ENCODE measurements around the gene PRSS12. TPM values are rescaled to one million over a fixed set of nuclear protein-coding genes. Genes with fewer than 3 reads are reported as not detected.
"Not testable (repeated sequence)": the region's sequence is repeated elsewhere in the genome, so short reads cannot be mapped to it uniquely, and the experiment has no call there.

The PRSS12 gene
- total RNA-seq (2013): 0.06 TPM
- polyA plus RNA-seq (not detected), polyA minus RNA-seq (not detected in 2 replicates), total RNA-seq (0.04 to 4.2 (median 0.20) reads per million in 11 experiments)

- H3K9me3 ChIP-seq (replicated peaks in 1 of 2; ENCODE audit: control insufficient read depth in 1 of 2, insufficient read depth in 1 of 2, low read length in 2 of 2): peaks cover 0 to 15% of the 10 kb centered on the region in 2 donors
- H3K4me1 ChIP-seq (ENCODE audit: control insufficient read depth in 1 of 2, insufficient read depth in 2 of 2, low read length in 2 of 2): peaks cover 10 to 16% of the 10 kb centered on the region in 2 donors
- peak; percentile 28 to 58 (median 44) for DNase-seq
- peaks cover 61 to 80% (median 74%) of the 10 kb centered on the region in 3 donors for H3K27me3 Mint-ChIP-seq (ENCODE audit: low read depth in 3 of 3)
- H3K9ac ChIP-seq (ENCODE audit: insufficient read depth, low read length, poor library complexity, severe bottlenecking): peak within 1 kb of the TSS; percentile 15
- H3K36me3 ChIP-seq (replicated peaks in 1 of 2; ENCODE audit: control insufficient read depth in 1 of 2, insufficient read depth in 2 of 2, low read length in 2 of 2): no peaks in the 10 kb centered on the region
- intact Hi-C loops (cut with micrococcal nuclease): loop anchor here in 1 of 2 donors (5.0 kb wide), 1 partner anchor 71 kb away; no protein-coding TSS in a partner anchor
- H2AFZ ChIP-seq (ENCODE audit: insufficient read depth, low read depth, low read length, poor library complexity, severe bottlenecking): peak within 1 kb of the TSS; percentile 53
- WGBS (ENCODE audit: insufficient coverage): 2% methylated on average over 46 of the region's 59 CpGs
- H3K4me1 Mint-ChIP-seq: peaks cover 12% of the 10 kb centered on the region
- no peak within 1 kb of the TSS for H3K27ac ChIP-seq (ENCODE audit: low read depth in 1 of 2, low read length in 2 of 2)
- no peaks in the 10 kb centered on the region for H4K20me1 ChIP-seq (ENCODE audit: insufficient read depth, low read length)
- H3K36me3 Mint-ChIP-seq: peaks cover 0 to 14% of the 10 kb centered on the region in 2 donors
- peak within 1 kb of the TSS in 2 of 3 experiments; percentile 24 to 59 for H3K4me3 ChIP-seq (replicated peaks in 1 of 3; ENCODE audit: low read depth in 2 of 3, low read length in 3 of 3)
- peaks cover 0 to 9% (median 5%) of the 10 kb centered on the region in 7 donors for H3K9me3 Mint-ChIP-seq
- H3K4me3 Mint-ChIP-seq: peak within 1 kb of the TSS; percentile 61 to 88
- H3K27ac Mint-ChIP-seq: peak within 1 kb of the TSS in 2 of 7 donors; percentile 4 to 41
- TF ChIP-seq CTCF (IDR thresholded peaks at IDR 0.05): peak; percentile 86
- peak within 1 kb of the TSS; percentile 71 for H3K4me2 ChIP-seq (replicated peaks; ENCODE audit: extremely low read depth, low read length, poor library complexity, severe bottlenecking)
- peaks cover 40 to 63% of the 10 kb centered on the region in 2 donors for H3K27me3 ChIP-seq (ENCODE audit: control insufficient read depth in 2 of 2, insufficient read depth in 2 of 2, low read length in 2 of 2)
- no peaks in the 10 kb centered on the region for H3K79me2 ChIP-seq (ENCODE audit: insufficient read depth, low read length)
Measured at GRCh38 chr4:118352843-118353533, at the start of gene PRSS12. Gene PRSS12 (minus strand): TSS chr4:118353003. CDS start chr4:118352720, 283 bp downstream.

- no peak overlapping the region for H2AFZ ChIP-seq (ENCODE audit: insufficient read depth, low read depth, low read length, poor library complexity, severe bottlenecking)
Measured at GRCh38 chr4:118400356-118400755, 47.6 kb upstream of the PRSS12 start.

GRCh38 chr4:118399883-118400282, 47.1 kb upstream of the PRSS12 start:
- H2AFZ ChIP-seq (ENCODE audit: insufficient read depth, low read depth, low read length, poor library complexity, severe bottlenecking); H3K27ac ChIP-seq (ENCODE audit: low read depth in 1 of 2, low read length in 2 of 2); H3K27me3 Mint-ChIP-seq (ENCODE audit: low read depth in 3 of 3); H3K4me3 Mint-ChIP-seq; H3K79me2 ChIP-seq (ENCODE audit: insufficient read depth, low read length); H3K27me3 ChIP-seq (ENCODE audit: control insufficient read depth in 2 of 2, insufficient read depth in 2 of 2, low read length in 2 of 2); H3K9me3 ChIP-seq (replicated peaks in 1 of 2; ENCODE audit: control insufficient read depth in 1 of 2, insufficient read depth in 1 of 2, low read length in 2 of 2); H4K20me1 ChIP-seq (ENCODE audit: insufficient read depth, low read length); H3K36me3 ChIP-seq (replicated peaks in 1 of 2; ENCODE audit: control insufficient read depth in 1 of 2, insufficient read depth in 2 of 2, low read length in 2 of 2); DNase-seq; H3K4me1 ChIP-seq (ENCODE audit: control insufficient read depth in 1 of 2, insufficient read depth in 2 of 2, low read length in 2 of 2); intact Hi-C loops (cut with micrococcal nuclease); H3K9ac ChIP-seq (ENCODE audit: insufficient read depth, low read length, poor library complexity, severe bottlenecking); H3K4me2 ChIP-seq (replicated peaks; ENCODE audit: extremely low read depth, low read length, poor library complexity, severe bottlenecking); H3K36me3 Mint-ChIP-seq; H3K27ac Mint-ChIP-seq; H3K9me3 Mint-ChIP-seq; H3K4me3 ChIP-seq (replicated peaks in 1 of 3; ENCODE audit: low read depth in 2 of 3, low read length in 3 of 3): not testable (repeated sequence)
- WGBS (ENCODE audit: insufficient coverage): 80% methylated on average over 1 of the region's 4 CpGs
- H3K4me1 Mint-ChIP-seq: peaks cover 20% of the 10 kb centered on the region

More at GRCh38 chr4:118400356-118400755, 47.6 kb upstream of the PRSS12 start:
- no peak overlapping the region for H3K27ac Mint-ChIP-seq
- peaks cover 20% of the 10 kb centered on the region for H3K4me1 Mint-ChIP-seq
- no peak for TF ChIP-seq CTCF (IDR thresholded peaks at IDR 0.05)
- Histone ChIP-seq H3K4me3 (replicated peaks in 1 of 3; ENCODE audit: low read depth in 2 of 3, low read length in 3 of 3) (no peak overlapping the region), H3K36me3 (replicated peaks in 1 of 2; ENCODE audit: control insufficient read depth in 1 of 2, insufficient read depth in 2 of 2, low read length in 2 of 2) (no peaks in the 10 kb centered on the region), H3K27ac (ENCODE audit: low read depth in 1 of 2, low read length in 2 of 2) (no peak overlapping the region), H3K4me1 (ENCODE audit: control insufficient read depth in 1 of 2, insufficient read depth in 2 of 2, low read length in 2 of 2) (no peaks in the 10 kb centered on the region), H3K79me2 (ENCODE audit: insufficient read depth, low read length) (no peaks in the 10 kb centered on the region), H3K27me3 (ENCODE audit: control insufficient read depth in 2 of 2, insufficient read depth in 2 of 2, low read length in 2 of 2) (no peaks in the 10 kb centered on the region), H4K20me1 (ENCODE audit: insufficient read depth, low read length) (no peaks in the 10 kb centered on the region), H3K4me2 (replicated peaks; ENCODE audit: extremely low read depth, low read length, poor library complexity, severe bottlenecking) (no peak overlapping the region), H3K9ac (ENCODE audit: insufficient read depth, low read length, poor library complexity, severe bottlenecking) (no peak overlapping the region), H3K9me3 (replicated peaks in 1 of 2; ENCODE audit: control insufficient read depth in 1 of 2, insufficient read depth in 1 of 2, low read length in 2 of 2) (peaks cover 0 to 3% of the 10 kb centered on the region in 2 donors)
- peaks cover 0 to 11% (median 7%) of the 10 kb centered on the region in 7 donors for H3K9me3 Mint-ChIP-seq
- intact Hi-C loops (cut with micrococcal nuclease): no loop called here
- H3K36me3 Mint-ChIP-seq: no peaks in the 10 kb centered on the region
- H3K27me3 Mint-ChIP-seq (ENCODE audit: low read depth in 3 of 3): peaks cover 0 to 9% (median 4%) of the 10 kb centered on the region in 3 donors
- DNase-seq: no peak
- WGBS (ENCODE audit: insufficient coverage): 20% methylated on average over 3 of the region's 3 CpGs
- no peak overlapping the region for H3K4me3 Mint-ChIP-seq
